Stimulated activated CD8-positive, alpha-beta memory T cell treated with anti-CD3 and anti-CD28 coated beads, Interleukin-15, amount 100 ng/mL, for 48 hours (primary cell): ENCODE results near the gene COLGALT1.

Experiments used
- DNase-seq, 2 donors: peaks; one replicate each; pipeline ENCODE4 v3.0.0-alpha.2; 2020; ENCODE audit warnings: low read depth in 2 of 2

COLGALT1 gene

GRCh38 chr19:17623224-17623935 lies 67.9 kb downstream of the COLGALT1 start:
- DNase-seq = no peak

DNA sequence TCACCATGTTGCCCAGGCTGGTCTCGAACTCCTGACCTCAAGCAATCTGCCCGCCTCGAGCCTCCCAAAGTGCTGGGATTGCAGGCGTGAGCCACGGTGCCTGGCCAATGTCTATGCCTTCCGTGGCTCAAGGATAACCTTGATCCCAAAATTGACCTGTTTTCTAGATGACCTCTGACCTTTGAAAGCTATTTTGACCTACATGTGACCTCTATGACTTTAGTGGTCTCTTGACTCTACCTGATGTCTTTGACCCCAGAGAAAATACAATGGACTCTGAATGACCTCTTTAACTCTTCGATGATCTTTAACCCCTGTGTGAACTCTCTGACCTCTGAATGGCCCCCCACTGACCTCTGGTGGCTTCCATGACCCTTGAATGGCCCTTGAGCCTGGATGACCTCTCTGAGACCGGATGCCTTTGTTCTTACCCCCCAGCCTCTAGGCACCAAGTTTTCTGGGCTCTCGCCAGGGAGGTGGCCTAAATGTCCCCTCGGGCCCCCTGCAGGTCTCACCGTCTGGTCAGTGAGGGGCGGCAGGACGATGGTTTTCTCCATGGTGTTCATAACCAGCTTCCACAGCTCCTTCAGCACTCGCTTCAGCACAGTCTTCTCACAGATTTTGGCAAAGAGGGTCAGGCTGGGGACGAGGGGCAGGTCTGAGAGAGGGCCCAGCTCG lies 69.0 kb downstream of the COLGALT1 start:
- DNase-seq = no peak

DNA sequence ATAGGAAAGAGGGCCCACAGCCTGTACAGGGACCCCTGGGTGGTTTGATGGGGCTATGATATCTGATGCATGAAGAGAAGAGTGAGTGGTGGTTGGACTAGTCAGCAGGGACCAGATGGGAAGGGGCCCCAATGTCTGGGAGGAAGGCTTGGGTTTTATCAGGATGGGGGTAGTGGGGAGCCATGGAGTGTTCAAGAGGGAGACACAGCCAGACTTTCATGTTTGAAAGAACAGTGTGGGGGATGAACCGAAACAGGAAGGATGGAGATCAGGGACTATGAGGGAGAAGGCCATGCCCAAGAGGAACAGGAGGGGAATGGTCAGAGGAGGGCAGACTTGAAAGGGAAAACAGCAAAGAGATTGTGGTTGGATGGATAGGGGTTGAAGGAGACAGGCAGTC lies 69.6 kb downstream of the COLGALT1 start:
- DNase-seq = no peak

DNA sequence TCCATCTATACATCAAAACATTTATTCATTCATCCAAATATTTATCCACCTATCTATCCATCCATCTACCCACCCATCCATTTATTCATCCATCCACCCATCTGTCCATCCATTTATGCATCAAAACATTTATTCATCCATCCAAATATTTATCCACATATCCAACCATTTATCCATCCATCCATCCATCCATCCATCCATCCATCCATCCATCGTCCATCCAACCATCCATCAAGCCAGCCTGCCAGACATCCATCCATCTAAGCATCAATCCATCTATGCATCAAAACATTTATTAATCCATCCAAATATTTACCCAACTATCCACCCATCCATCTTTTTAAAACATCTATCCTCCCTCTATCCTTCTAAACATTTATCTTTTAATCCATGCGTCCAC lies 70.5 kb downstream of the COLGALT1 start:
- DNase-seq = no peak

- DNase-seq = no peak
Measured at GRCh38 chr19:17626456-17627015, 71.1 kb downstream of the COLGALT1 start.

DNA sequence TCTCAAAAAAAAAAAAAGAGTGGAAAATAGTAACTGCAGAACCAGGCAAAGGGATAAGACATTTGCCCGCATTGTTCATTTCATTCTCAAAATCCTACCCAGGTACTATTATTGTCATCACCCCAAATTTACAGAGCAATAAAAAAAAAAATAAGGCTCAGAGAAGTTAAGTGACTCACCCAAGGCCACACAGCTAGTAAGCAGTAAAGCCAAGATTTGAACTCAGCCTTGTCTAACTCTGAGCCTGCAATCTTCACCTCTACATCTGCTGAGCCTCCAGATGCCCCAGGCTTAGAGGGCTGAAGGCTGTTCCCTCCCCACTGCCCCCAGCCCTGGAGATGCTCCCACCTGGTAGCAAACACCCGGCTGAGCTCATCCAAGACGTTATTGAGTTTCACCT lies 71.7 kb downstream of the COLGALT1 start:
- no peak for DNase-seq

DNA sequence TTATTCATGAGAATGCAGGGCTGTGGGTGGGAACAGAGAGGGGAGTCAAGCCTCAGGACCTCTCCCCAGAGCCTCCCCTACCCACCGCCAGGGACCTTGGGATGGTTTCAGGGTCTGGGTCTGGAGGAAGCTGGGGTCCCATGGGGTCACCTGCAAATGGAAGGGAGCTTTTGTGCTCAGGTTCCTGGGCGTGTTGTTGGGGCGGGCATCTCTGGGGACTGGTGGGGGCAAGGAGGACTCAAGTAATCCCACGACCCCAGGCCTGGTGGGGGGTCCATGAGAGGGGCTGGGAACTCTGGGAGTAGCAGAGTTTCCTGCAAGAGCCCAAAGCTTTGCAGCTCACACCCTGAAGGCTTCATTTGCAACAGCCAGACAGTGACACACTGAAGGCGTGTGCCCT lies 72.5 kb downstream of the COLGALT1 start:
- DNase-seq = no peak

GRCh38 chr19:17629760-17630159 lies 74.3 kb downstream of the COLGALT1 start:
- no peak for DNase-seq

DNA sequence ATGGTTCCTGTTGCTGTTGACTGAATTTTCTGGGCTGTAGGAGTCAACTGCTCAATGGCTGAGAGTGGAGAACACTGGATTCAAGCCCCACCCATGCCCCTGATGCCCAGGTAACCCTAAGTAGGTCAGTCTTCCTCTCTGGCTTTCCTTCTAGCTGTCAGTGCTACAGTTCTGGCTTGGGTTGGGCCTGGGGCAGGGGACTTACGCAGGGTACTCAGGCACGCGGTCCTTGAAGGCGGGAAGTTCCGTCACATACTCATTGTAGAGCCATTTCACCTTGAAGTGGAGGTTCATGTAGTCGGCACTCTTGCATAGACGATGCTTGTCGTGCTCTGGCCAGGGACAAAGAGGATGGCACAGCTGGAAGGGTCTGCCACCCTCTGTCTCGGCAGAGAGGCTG lies 77.1 kb downstream of the COLGALT1 start:
- no peak for DNase-seq
